Stimulated activated CD4-positive, alpha-beta T cell treated with anti-CD3 and anti-CD28 coated beads, Interleukin-1b, Interleukin-23, amount 100 ng/mL, for 48 hours (primary cell): ENCODE results near the gene MAPK13.
"Not testable (repeated sequence)": the region's sequence is repeated elsewhere in the genome, so short reads cannot be mapped to it uniquely, and the experiment has no call there.

Source experiments
- DNase-seq: peaks from one replicate; pipeline ENCODE4 v3.0.0-alpha.2; 2020

The MAPK13 gene

GRCh38 chr6:36115412-36115811 is 14.9 kb upstream of the MAPK13 start:
- DNase-seq: no peak

- no peak for DNase-seq
Measured at GRCh38 chr6:36116066-36116864, 14.0 kb upstream of the MAPK13 start.

- no peak for DNase-seq
Measured at GRCh38 chr6:36116943-36117342, 13.4 kb upstream of the MAPK13 start.

GRCh38 chr6:36117658-36118549 is 12.4 kb upstream of the MAPK13 start:
- DNase-seq: no peak

GRCh38 chr6:36118550-36119107 is 11.7 kb upstream of the MAPK13 start:
- peak; percentile 77 for DNase-seq

GRCh38 chr6:36119209-36119608 is 11.1 kb upstream of the MAPK13 start:
- no peak for DNase-seq

GRCh38 chr6:36120018-36120417 is 10.3 kb upstream of the MAPK13 start:
- DNase-seq: no peak

GRCh38 chr6:36120539-36120938 is 9.8 kb upstream of the MAPK13 start:
- DNase-seq: peak; percentile 79

- peak; percentile 63 for DNase-seq
Measured at GRCh38 chr6:36120979-36121786, 9.1 kb upstream of the MAPK13 start.

GRCh38 chr6:36121787-36122494 is 8.4 kb upstream of the MAPK13 start:
- no peak for DNase-seq

- no peak for DNase-seq
Measured at GRCh38 chr6:36122495-36123269, 7.6 kb upstream of the MAPK13 start.

- DNase-seq: peak; percentile 94
Measured at GRCh38 chr6:36123270-36124139, 6.8 kb upstream of the MAPK13 start.

GRCh38 chr6:36124346-36124745 is 6.0 kb upstream of the MAPK13 start:
- DNase-seq: not testable (repeated sequence)

- DNase-seq: no peak
Measured at GRCh38 chr6:36124881-36125280, 5.4 kb upstream of the MAPK13 start.

- no peak for DNase-seq
Measured at GRCh38 chr6:36125575-36125974, 4.7 kb upstream of the MAPK13 start.

GRCh38 chr6:36126121-36126520 is 4.2 kb upstream of the MAPK13 start:
- DNase-seq: no peak

- peak; percentile 33 for DNase-seq
Measured at GRCh38 chr6:36126553-36127458, 3.5 kb upstream of the MAPK13 start.

GRCh38 chr6:36127462-36128016 is 2.8 kb upstream of the MAPK13 start:
- no peak for DNase-seq

GRCh38 chr6:36128073-36128472 is 2.2 kb upstream of the MAPK13 start:
- DNase-seq: no peak
